GM12892 (cell line): Measurements from ENCODE around the gene SYDE2. TPM values are rescaled to one million over a fixed set of nuclear protein-coding genes. Genes with fewer than 3 reads are reported as not detected.
A peak's percentile ranks its signal among the peaks of the same experiment; 100 is the strongest.
"Not testable (repeated sequence)": the region's sequence is repeated elsewhere in the genome, so short reads cannot be mapped to it uniquely, and the experiment has no call there.

ENCODE experiments used
- DNase-seq: peaks from one replicate; pipeline ENCODE4 v3.0.0; 2011; ENCODE audit not compliant: insufficient read length
- FAIRE-seq: peaks from 2 replicates; lab custom pipeline; 2011; peaks lifted over from hg19 to GRCh38; lab: Jason Lieb, UNC
- POLR2A ChIP-seq: IDR thresholded peaks from 2 replicates; pipeline ENCODE4 v1.6.1; 2011; ENCODE audit warnings: low read depth, low read length, control low read depth
- POLR2AphosphoS5 ChIP-seq: IDR thresholded peaks from 2 replicates; pipeline ENCODE4 v1.6.1; 2011; ENCODE audit warnings: low read depth, low read length, control low read depth
- TAF1 ChIP-seq: IDR thresholded peaks from 2 replicates; pipeline ENCODE4 v1.6.1; 2011; ENCODE audit warnings: low read depth, mild to moderate bottlenecking, control low read depth, low read length, borderline replicate concordance
- polyA plus RNA-seq: library from polyadenylated mRNA; unstranded; fragments of >200 nt; gene quantifications from one replicate; pipeline ENCODE4 v1.2.1, GENCODE V29; 2012; ENCODE audit warnings: missing spikeins, inconsistent platforms; ENCODE audit not compliant: missing spikeins

The SYDE2 gene, protein sequence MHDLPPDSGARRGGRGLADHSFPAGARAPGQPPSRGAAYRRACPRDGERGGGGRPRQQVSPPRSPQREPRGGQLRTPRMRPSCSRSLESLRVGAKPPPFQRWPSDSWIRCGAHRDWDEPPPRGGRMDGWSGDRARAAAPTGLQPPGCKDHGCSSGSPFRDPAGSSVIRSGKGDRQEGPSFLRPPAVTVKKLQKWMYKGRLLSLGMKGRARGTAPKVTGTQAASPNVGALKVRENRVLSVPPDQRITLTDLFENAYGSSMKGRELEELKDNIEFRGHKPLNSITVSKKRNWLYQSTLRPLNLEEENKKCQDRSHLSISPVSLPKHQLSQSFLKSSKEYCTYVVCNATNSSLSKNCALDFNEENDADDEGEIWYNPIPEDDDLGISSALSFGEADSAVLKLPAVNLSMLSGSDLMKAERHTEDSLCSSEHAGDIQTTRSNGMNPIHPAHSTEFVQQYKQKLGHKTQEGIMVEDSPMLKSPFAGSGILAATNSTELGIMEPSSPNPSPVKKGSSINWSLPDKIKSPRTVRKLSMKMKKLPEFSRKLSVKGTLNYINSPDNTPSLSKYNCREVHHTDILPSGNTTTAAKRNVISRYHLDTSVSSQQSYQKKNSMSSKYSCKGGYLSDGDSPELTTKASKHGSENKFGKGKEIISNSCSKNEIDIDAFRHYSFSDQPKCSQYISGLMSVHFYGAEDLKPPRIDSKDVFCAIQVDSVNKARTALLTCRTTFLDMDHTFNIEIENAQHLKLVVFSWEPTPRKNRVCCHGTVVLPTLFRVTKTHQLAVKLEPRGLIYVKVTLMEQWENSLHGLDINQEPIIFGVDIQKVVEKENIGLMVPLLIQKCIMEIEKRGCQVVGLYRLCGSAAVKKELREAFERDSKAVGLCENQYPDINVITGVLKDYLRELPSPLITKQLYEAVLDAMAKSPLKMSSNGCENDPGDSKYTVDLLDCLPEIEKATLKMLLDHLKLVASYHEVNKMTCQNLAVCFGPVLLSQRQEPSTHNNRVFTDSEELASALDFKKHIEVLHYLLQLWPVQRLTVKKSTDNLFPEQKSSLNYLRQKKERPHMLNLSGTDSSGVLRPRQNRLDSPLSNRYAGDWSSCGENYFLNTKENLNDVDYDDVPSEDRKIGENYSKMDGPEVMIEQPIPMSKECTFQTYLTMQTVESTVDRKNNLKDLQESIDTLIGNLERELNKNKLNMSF
- 1.6 TPM for polyA plus RNA-seq

DNA sequence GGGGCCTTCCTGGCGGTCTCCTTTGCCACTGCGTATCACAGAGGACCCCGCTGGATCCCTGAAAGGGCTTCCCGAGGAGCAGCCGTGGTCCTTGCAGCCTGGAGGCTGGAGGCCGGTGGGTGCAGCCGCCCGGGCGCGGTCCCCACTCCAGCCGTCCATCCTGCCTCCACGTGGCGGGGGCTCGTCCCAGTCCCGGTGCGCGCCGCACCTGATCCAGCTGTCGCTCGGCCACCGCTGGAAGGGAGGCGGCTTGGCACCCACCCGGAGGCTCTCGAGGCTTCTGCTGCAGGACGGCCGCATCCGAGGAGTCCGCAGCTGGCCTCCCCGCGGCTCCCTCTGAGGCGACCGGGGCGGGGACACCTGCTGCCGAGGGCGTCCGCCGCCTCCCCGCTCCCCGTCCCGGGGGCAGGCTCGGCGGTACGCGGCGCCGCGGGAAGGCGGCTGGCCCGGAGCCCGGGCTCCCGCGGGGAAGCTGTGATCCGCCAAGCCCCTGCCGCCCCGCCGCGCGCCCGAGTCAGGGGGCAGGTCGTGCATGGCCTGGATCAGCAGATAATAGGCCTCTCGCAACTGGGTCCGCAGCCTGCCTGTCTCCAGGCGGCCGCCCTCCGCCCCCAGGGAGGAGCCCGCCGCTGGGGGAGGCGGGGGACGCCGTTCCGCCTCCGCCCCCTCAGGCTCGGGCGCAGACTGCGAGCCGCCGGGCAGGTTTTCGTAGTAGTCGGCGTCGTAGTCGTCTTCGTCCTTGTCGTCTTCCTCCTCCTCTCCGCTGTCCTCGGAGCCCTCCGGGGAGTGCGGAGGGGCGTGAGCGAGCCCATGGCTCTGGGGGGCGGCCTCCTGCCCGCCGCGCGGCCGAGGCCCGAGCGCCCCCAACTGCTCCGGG, at the start of gene SYDE2:
TSS of gene SYDE2 (minus strand) at position 554 of the 877 bp plus-strand sequence. CDS start at position 534, 20 bp downstream.
- TF ChIP-seq POLR2A (peak; percentile 50; the same call in 1 of the 2 replicates), POLR2AphosphoS5 (0 out of 2 replicates have a peak, but pooled peaks have one; percentile 27), TAF1 (no peak)
- FAIRE-seq, result peak; percentile 56
- peak; percentile 69 for DNase-seq

DNA sequence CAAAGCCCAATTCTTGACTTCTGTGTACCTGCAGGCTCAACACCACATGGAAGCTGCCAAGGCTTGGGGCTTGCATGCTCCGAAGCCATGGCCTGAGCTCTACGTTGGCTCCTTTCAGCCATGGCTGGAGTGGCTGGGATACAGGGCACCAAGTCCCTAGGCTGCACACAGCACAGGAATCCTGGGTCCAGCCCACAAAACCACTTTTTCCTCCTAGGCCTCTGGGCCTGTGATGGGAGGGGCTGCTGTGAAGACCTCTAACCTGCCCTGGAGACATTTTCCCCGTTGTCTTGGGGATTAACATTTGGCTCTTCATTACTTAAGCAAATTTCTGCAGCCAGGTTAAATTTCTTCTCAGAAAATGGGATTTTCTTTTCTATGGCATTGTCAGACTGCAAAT, 48.2 kb upstream of the SYDE2 start:
- DNase-seq, FAIRE-seq: not testable (repeated sequence)

DNA sequence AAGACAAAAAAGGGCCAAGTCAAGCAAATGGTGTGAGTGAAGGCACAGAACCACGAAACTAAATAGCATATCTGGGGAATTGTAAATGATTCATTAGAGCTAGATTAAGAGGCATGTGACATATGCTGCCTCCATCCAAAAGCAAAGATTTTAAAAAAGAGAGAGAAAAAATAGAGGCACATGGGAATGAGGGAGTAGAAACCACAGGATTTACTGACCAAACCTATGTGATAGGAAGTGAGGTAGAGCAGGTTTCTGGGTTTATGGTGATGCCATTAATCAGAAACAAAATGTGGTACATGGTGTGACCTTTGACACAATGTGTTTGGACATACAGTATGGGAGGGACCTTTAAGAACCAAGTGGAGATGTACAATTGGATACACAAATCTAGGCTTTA, 45.1 kb upstream of the SYDE2 start:
- FAIRE-seq (no peak), DNase-seq (no peak)
- TF ChIP-seq TAF1 (no peak), POLR2A (no peak), POLR2AphosphoS5 (no peak)

DNA sequence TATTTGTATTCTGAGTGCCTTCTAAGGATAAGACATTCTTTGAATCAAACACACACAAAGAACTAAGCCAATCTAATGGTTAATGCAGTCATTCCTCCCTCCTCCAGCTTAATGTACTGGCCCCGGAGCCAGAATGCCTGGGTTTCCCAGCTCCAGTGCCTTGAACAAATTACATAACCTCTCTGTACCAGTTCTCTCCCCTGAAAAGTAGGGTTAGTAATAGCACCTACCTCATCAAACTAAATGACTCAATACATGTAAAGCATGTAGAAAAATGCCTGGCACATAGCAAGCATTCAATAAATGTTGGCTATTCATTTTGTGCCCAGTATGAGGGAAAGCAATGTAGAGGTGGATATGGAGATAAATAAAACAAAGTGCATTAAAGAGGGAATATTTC, 44.6 kb upstream of the SYDE2 start:
- DNase-seq, result no peak
- FAIRE-seq, result no peak
- TF ChIP-seq POLR2AphosphoS5, result no peak
- no peak for TF ChIP-seq TAF1
- TF ChIP-seq POLR2A, result no peak

DNA sequence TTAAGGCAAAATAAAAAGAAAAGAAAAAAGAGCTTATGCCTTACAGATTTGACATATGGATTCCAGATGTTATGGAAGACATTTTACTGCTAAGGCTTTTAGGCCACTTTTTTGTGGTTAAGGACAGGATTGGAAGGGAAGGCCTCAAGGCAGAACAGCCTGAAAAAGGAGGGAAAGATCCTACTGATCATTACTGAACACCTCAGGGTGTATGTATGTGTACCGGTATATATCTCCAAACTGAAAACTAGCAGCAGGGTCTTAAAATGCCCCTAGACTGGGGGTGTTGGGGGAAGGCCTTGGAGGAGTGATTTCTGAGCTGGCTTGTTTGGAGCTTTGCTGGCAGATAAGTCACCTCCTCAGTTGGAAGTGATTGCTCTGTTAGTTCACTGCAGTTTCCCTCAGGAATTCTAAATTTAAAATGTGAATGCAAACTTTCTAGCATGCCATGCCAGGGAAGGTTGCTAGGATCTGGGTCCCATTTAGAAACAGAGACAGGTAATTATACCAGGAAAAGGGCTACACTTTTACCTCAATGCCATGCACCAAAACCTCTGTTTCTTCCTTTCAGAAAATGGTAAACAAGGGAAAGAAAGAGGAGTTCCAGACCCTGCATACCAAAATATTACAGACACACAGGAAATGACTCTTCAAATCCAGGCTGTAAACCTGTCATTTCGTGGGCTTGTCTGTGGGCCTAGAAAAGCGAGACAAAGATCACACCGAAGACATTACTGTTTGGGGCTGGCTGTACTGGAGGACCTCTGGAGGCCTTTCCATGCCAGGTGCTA, 43.6 kb upstream of the SYDE2 start:
- FAIRE-seq (no peak), DNase-seq (no peak)
- TF ChIP-seq POLR2AphosphoS5, result no peak
- TF ChIP-seq TAF1, result no peak
- TF ChIP-seq POLR2A, result no peak

DNA sequence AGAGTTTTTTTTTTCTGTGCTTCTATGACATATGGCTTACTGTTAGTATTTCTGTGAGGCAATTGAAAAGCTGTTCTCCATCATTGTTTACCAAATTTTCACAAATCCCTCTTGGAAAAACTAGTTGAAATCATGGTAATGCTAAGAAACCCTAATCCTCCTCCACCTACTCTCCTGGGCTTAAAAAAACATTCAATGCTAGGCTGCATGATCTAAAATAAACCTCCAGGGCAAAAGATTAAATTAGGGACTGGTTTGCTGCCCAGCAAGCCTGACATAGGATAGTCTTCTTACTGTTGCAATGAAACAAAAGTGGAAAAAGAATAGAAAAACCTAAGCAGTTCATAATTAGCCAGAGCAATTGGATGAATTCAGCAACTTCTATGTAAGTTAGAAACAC, 42.6 kb upstream of the SYDE2 start:
- no peak for DNase-seq
- no peak for TF ChIP-seq POLR2A
- TF ChIP-seq POLR2AphosphoS5, result no peak
- TF ChIP-seq TAF1, result no peak
- FAIRE-seq, result no peak

DNA sequence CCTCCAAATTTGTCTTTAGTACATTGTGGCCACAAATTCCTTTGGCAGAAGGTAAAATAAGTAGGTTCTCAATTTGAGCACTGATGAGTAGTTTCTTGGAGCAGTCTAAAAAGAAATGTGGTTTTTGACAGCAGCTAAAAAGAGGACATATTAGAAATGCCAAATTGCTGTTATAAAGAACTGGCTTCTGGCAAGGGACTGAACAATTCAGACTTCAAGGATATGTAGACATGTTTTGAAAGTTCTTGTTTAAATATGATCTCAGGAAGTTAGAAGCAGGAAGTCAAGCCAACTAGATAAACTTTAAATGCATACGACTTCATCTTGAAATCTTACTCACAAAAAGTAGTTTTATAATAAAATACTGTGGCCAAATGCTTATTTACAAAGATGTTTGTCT, 39.8 kb upstream of the SYDE2 start:
- no peak for TF ChIP-seq POLR2AphosphoS5
- no peak for TF ChIP-seq POLR2A
- TF ChIP-seq TAF1, result no peak
- no peak for DNase-seq
- no peak for FAIRE-seq

DNA sequence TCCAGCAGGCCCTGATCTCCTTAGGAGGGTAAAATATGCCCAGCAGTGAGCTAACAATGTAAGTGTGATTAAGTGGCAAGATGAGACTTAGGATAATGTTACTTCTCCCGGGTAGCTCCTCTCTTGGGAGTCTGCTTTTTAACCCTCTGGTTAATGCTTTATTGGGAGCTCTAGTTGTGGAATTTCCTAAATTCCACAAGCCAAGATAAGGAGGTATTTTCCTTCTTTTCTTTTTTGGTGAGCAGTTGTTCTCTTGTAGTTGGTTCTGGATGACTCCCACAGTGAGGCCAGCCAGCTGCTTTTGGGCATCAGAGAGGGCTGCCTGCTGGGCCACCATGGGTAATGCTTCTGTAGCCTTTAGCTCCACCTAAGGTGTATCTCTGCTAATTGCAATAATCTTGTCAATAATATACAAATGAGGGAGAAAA, 39.4 kb upstream of the SYDE2 start:
- FAIRE-seq (no peak), DNase-seq (no peak)
- TF ChIP-seq POLR2A (no peak), TAF1 (no peak), POLR2AphosphoS5 (no peak)

DNA sequence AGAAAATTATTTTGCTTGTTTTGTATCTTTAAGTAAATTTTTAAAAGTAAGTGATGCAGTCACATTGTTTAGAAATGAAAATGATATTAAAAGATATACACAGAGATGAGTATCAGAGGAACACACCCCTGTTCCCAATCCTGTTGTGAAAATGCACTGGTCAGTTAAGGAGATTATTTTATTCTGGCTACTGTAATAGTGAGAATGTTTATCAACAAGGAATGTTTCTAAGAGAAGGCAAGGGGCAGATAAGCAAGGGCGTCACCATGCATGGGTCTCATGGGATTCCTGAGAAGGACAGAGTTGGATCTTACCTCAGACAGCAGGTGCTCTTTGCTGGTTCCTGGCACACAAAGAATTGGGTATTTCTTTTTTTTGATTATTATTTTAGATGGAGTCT, 36.8 kb upstream of the SYDE2 start:
- FAIRE-seq, result no peak
- no peak for TF ChIP-seq TAF1
- no peak for TF ChIP-seq POLR2AphosphoS5
- no peak for TF ChIP-seq POLR2A
- DNase-seq, result no peak
